Measurements from ENCODE around the gene EVC2. TPM values are rescaled to one million over a fixed set of nuclear protein-coding genes. Genes with fewer than 3 reads are reported as not detected.
"Not testable (repeated sequence)": the region's sequence is repeated elsewhere in the genome, so short reads cannot be mapped to it uniquely, and the experiment has no call there.

Gene EVC2
- total RNA-seq, 1 donor from 2014 or later, result 4.0 TPM

DNA sequence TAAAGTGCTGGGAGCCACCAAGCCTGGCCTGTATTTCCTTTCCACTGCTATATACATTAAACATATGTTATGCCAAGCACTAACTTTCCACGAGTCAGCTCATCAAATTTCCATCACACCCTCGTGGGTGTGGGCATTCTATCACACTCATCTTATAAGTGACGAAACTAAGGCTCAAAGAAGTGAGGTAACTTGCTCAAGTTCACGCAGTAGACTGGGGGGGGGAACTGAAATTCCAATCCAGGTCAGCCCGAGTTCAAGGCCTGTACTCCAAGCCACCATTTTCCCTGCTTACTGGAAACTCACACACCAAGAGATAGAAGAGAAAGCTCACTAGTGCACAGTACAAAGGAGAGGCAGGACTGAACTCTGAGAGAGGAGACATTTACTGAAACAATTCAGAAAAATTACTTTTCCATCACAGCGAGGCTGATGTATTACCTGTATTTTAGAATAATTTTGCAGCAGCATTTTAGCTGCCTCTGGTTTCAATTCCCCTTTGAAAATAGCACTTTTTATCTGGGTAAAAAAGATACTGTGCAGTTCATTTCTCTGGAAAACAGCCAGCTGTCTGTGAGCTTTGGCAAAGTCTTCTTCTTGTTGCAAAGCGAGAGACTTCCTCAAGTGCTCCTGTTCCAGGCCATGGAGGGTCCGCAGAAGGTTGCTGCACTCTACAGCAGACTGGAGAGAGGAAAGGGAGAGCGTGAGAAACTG is 76.8 kb downstream of the EVC2 start:
- DNase-seq (ENCODE audit: low spot score), result no peak

DNA sequence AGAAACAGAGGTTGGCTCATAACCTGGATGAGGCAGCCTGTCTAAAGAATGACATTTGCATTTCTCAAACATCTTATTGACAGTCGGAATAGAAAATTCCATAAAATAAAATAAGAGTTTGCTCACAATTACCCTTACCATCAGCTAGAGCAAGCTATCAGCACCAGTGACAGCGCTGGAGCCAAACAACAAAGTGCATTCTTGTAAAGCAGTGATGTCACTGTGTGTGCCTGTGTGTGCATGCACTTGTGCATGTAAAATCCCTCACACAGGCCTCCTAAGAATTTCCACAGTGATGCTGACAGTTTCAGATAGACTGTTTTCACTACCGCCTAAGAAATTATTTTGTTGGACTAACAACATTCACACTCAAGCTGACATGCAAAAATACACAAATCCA is 77.6 kb downstream of the EVC2 start:
- no peak for DNase-seq (ENCODE audit: low spot score)

DNA sequence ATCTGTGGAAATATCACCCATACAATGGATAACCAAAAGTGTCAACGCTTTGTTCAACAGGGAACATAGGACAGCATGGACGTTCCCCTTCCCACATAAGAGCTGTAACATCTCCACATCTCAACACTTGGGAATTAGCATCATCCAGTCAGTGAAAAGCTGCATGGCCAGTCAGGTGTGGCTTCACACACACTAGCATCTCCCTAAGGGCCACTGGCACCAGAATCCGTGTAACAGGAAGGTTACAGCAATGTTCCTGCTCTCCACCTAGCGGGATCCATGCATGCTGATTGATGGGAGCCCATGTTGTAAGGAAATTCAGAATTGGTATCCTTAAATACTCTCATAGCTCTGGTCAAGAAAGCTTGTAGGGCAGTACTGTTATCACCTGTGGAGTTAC is 78.8 kb downstream of the EVC2 start:
- DNase-seq (ENCODE audit: low spot score), result no peak

DNA sequence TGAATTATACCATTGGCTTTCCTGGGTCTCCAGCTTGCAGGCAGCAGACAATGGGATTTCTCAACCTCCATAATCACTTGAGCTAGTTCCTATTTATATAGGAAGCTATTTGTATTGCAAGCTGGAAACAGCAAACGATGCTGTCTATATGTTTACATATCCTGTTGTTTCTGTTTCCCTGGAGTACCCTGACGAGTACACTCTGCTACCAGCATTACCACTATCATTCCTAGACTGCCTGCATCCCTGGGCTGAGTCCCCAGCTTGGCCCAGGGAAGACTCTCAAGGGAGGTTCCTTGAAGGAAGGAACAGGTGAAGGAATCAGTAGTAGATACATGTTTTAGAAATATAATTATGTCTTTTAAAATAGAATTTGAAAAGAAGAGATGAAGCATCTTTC is 81.4 kb downstream of the EVC2 start:
- no peak for DNase-seq (ENCODE audit: low spot score)

DNA sequence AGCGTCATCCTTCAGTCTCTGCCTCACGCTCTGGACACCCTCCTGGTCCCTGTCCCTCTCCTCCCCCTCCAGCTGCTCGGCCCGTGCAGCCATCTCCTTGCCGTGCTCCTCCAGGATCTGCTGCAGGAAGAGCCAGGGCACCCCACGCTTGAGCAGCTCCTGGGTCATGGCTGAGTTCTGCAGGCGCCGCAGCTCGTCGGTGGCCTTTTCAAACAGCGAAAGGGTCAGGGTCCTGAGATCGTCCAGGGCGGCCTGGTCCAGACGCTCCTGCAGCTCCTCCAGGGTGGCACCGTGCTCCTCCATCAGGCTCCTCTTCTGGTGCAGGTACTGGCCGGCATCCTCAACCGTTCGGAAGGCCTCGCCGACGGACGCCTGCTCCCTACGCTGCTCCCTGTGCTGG is 85.8 kb downstream of the EVC2 start:
- DNase-seq (ENCODE audit: low spot score), result no peak

DNA sequence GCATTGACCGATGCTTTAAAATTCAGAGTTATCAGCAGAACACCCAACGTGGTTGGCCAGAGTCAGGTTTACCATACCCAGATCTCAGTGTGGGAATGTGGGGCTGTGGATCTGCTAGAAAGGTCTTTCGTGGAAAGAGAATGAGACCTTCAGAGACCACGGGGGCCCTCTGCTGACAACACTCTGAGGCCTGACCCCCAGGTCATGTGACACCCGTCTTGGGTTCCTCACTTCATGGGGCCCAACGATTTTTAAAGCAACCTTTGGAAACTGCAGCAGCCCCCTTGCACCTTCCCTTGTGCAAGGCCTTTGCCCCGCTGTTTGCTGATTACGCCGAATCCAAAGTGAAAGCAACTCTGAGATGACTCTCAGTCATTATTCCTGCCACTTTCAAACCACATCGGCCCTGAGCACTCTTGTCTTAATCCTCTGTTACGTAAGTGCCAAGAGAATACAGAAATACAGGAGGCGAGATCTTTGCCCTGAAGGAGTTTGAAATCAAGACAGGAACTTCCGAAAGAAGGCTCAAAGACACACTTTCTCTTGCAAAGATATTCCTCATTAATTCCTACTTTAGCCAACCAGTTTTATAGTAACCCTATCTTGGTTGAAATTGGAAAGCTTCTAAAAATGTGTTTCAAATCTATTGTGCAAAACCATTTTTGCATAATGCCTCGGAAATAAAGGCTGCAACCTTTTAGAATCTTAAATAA is 88.3 kb downstream of the EVC2 start:
- no peak for DNase-seq (ENCODE audit: low spot score)

DNA sequence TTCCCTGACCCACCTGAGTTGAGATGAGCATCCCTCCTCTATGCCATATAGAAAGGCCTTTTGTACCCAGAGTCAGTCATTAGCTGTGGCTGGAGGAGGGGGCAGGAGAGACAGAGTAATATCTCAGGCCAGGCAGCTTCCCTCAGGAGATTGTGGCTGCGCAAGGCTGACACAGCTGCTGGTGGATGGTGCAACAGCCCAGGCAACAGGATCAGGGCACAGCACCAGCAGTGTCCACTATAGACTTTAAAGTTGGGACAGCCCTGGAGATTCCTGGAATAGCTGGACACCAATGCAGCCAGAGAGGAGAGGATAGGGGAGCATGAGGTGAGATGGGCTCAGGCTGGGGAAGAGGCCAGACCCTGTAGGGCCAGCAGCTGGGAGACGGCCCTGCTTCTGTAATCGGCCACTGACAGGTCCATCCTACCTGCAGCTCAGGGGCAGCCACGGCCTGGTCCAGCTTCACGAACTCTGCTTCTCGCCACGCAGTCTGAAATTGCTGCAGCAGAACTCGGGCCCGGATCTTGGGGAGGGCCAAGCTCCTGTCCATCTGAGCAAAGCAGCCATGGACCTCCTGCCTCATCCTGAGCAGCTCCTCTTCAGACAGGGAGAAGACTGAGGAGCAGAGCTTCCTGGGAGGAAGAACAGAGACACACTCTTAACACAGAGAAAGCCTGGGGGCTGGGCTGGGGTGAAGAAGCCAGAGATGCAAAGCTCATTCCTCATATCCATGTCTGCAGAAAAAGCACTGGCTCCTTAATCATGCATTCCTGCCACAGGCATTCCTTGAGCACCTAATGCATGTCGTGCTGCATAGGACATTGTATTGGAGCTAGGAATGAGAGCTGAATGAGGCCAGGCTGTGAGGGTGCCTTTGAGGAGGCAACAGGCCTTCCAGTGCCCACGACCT is 90.1 kb downstream of the EVC2 start:
- no peak for DNase-seq (ENCODE audit: low spot score)

DNA sequence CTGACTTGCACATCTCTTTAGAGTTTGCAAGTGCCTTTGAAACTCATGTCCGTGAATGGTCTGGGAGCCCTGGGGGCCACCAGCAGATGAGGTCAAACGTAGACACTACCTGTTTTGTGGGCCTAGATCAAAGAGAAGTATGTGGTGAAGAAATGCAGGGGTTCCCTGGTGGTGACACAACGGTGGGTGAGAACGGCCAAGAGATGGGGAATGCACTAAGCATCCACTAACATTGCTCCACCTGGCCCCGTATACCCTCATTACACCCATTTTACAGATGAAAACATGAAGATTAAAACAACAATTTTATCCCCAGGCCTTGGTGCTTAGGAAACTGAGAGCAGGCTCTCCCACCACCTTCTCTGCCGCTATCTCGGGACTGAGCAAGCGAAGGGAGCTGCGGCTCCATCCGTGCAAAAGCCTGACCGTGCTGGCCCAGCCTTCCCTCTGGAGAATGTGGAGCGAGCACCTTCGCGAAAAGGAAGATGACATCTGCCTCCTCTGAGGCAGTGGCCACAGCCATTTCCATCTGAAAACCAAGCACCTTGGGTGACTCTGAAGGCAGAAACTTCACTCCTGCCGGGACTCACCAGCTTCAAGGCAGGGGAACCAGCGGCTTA is 91.9 kb downstream of the EVC2 start:
- DNase-seq (ENCODE audit: low spot score), result no peak

DNA sequence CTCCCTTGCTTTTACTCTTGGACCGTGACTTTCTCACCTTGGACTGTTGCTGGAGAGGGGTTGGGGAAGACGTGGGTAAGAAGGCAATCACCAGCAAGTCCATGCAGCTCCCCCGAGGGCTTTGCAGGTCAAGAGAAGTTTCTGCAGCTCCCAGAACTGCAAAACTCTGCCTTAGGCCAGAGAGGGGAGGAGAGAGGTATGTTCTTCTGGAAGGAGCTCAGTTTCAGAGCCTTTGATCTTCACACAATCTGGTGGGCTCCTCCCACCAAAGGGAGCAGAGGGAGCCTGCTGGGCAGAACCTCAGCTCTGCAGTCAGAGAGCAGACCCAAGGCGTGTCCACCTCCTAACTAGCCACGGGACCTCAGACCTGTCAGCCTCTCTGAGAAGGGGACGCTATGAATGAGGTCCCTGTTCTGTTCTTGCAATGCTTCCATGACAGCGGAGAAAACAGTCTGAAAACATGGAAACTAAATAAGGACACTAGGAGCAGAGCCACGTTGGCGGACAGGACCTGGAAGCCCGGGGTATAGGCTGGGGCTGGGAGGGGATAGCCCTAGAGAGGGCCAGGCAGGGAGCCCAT is 92.8 kb downstream of the EVC2 start:
- no peak for DNase-seq (ENCODE audit: low spot score)

DNA sequence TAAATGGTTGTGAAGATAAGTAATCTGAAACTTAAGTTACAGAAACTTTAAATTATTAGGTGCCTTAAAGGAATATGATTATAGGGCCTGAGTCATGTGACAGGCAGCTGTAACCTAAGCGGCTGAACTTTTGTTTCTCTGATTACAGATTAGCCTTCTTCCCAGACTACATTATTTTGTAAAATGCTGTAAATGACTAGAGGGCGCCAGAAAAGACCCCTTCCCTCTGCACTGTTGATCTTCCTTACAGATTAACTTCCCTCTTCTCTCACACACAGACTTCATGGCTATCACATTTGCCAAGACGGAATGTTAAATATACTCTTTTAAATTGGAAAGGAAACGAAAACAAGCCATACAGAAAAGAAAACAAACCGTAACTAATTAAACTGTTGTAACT is 96.6 kb downstream of the EVC2 start:
- no peak for DNase-seq (ENCODE audit: low spot score)

DNA sequence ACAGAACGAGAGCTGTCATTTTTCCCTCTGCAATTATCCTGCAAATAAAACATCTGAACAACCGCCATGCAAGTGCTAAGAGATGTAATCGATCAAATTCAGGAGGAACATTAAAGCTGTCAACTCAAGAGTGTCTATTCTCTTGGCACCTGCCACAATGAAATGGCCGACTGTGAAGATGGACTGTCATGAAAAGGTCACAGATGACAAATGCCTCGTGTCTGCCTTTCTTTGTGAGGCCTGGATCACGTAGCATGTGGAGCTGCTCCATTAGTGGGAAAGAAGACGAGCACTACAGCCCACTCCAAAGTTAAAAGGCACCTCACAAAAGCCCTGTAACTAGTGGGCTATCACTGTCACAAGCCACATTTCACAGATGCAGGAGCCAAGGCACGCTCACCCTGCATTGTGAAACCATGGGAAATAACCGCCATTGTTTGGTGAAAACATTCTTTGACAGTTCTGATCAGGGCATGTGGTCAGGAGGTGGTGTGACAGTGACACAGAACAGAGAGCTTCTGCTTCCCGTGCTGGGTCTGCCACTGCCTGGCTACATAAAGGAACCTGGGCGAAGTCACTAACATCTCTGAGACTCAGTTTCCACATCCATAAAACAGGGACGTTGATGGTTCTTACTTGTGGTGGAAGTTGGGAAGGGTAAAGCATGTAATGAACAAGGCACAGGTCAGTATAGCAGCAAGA is 98.9 kb downstream of the EVC2 start:
- no peak for DNase-seq (ENCODE audit: low spot score)

DNA sequence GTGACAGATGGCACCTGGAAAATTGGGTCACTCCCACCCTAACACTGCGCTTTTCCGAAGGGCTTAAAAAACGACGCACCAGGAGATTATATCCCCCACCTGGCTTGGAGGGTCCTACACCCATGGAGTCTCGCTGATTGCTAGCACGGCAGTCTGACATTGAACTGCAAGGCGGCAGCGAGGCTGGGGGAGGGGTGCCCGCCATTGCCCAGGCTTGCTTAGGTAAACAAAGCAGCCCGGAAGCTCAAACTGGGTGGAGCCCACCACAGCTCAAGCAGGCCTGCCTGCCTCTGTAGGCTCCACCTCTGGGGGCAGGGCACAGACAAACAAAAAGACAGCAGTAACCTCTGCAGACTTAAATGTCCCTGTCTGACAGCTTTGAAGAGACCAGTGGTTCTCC is 114.5 kb downstream of the EVC2 start:
- not testable (repeated sequence) for DNase-seq (ENCODE audit: low spot score)

DNA sequence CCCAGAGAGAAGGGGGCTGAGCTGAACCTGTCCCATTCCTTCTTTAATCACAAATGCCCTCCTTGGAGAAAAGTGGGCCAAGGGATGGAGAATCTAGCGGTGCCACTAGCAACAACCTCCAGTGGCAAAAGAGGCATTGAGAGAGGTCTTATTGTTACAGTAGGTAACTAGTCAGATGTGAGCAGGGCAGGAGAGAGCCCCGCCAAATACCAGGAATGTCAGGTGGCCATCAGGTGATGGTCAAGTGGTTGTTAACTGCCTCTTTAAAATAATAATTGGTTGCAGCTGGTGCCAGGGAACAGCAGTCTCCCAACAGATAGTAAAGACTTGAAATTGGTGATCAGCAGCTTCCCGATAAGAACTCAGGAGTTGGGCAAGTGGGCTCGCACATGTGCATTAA is 116.1 kb downstream of the EVC2 start:
- no peak for DNase-seq (ENCODE audit: low spot score)

DNA sequence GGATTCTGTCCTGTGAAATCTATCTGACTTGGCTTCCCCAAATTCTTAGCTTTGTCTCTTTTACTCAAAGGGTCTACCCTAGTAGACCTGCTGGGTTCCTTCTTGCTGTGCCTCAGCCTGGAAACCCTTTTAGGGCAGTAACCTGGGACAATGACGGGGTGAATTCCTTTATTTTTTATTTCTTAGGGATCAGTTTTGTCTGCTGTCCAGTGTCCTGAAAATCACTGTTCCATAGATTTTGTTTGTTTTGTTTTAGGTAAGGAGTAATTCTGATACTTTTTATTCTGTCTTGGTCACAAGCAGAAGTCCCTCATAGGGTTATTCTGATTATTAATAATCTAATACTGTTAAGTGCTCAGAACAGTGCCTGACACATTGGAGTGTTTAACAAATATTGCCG is 118.9 kb downstream of the EVC2 start:
- no peak for DNase-seq (ENCODE audit: low spot score)

DNA sequence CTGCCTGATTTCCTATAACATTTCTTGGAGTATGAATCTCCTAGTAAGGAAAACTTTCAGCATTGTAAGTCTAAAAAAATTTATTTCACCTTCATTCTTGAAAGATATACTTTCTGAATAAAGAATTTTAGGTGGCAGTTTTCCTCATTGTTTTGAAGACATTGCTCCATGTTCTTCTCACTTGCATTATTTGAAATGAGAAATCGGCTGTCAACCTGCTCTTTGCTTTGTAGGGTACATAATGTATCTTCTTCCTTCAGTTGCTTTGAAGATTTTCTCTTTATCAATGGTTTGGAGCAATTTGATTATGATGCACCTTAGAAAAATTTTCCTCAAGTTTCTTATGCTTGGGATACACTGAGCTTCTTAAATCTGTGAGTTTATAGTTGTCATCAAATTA is 120.3 kb downstream of the EVC2 start:
- no peak for DNase-seq (ENCODE audit: low spot score)

DNA sequence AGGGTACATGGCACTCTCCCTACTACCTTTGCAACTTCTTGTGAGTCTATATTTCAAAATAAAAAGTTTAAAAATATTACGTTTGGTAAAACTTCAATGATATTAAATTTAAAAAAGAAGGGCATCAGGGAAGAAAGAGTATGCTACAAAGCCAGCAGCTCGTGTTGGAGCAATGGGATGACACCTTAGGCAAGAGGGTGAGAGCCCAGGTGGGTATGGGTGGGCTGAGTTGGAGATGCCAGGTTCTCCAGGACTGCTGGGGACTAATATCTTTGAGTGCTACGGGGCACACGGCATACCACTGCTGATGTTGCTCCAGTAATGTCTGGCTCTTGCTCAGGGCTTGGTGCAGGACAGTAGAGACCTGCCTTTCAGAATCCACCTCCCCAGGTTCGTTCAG is 132.4 kb downstream of the EVC2 start:
- DNase-seq (ENCODE audit: low spot score), result no peak

DNA sequence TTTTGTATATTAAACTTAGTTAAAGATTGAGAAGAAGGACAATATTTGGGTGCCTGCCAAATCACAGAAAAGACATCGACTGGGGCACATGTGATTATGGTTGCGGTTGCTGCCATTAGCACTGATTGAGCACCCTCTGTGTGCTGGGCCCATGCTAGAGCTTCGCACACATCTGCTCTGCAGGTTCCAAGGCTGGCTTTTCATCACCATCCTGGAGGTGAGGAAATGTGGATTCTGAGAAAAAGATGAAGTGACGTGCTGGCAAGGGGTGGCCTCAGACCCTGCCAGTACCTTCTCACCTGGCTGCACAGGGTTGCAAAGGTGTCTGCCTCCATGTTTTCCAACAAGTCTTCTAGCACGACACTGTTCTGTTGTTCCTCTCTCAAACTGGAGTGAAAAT is 134.0 kb downstream of the EVC2 start:
- DNase-seq (ENCODE audit: low spot score), result no peak

DNA sequence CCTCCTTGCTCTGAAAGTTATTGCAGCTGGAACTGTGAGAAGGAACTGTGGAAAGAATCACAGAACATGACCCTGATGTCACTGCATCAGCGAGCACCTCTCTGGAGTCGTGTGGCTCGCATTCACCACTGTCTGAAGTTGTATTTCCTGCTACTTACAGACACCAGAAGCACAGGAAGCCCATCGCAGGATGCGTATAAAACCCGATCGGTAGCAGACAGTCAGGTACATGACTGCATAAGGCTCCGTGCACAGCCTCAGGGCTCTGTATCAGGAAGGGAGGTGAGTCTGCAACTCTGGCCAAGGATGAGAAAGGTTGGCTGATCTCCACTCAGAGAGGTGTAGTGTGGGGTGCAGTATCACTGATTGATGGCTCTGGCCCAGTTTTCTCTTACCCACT is 134.4 kb downstream of the EVC2 start:
- DNase-seq (ENCODE audit: low spot score), result no peak

DNA sequence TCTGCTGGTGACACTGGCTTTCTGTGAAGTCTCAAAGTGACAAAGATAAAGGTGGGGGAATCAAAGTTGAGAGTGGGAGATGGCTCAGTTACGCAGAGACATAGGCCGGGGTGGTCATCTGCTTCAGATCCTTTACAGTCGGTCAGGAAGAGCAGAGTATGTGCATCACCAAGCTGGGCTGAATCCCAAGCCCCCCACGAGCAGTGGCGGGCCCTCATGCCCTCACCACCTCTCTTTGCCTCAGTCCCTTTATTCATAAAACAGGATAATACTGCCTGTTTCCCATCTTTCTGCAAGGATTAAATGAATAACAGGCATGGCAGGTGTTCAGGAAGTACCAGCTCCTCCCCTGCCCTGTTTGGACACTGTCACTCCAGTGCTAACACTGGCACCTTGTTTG is 135.6 kb downstream of the EVC2 start:
- no peak for DNase-seq (ENCODE audit: low spot score)

DNA sequence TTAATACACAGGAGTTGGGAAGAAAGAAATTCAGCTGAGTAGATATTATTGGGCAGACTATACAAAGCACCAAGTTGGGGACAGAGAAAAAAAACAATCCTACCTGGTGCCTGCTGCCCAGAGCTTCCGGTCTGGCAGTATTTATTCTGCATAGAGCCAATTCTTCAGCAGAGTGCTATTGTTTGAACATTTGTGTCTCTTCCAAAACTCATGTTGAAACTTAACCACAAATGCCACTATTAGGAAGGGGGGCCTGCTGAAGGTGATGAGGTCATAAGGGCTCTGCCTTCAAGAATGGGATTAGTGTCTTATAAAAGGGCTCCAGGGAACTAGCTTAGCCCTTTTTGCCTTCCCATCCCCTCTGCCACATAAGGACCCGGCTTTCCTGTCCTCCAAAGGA is 136.2 kb downstream of the EVC2 start:
- DNase-seq (ENCODE audit: low spot score), result no peak

DNA sequence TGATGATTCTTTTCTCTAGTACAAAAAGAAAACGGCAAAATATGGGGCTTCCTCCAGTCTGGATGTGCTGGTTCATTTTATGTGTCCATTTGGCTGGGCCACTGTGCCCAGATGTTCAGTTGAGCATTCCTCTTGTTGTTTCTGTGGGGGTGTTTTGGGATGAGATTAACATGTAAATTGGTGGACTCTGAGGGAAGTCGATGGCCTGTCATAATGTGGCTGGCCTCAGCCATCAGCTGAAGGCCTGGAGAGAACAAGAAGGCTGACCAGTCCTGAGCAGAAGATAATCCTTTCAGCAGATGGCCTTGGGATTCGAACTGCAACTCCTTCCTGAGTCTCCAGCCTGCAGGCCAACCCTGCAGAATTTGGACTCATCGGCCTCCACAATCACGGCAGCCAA is 136.7 kb downstream of the EVC2 start:
- DNase-seq (ENCODE audit: low spot score), result no peak
